Activated CD4-positive, CD25-positive, alpha-beta regulatory T cell treated with anti-CD3 and anti-CD28 coated beads, Interleukin-2, amount 50 U/mL, for 72 hours (primary cell): Measurements from ENCODE around the gene SUOX.
"Not testable (repeated sequence)": the region's sequence is repeated elsewhere in the genome, so short reads cannot be mapped to it uniquely, and the experiment has no call there.

ENCODE experiments used
- DNase-seq: peaks from one replicate; pipeline ENCODE4 v3.0.0; 2021

Gene SUOX

DNA sequence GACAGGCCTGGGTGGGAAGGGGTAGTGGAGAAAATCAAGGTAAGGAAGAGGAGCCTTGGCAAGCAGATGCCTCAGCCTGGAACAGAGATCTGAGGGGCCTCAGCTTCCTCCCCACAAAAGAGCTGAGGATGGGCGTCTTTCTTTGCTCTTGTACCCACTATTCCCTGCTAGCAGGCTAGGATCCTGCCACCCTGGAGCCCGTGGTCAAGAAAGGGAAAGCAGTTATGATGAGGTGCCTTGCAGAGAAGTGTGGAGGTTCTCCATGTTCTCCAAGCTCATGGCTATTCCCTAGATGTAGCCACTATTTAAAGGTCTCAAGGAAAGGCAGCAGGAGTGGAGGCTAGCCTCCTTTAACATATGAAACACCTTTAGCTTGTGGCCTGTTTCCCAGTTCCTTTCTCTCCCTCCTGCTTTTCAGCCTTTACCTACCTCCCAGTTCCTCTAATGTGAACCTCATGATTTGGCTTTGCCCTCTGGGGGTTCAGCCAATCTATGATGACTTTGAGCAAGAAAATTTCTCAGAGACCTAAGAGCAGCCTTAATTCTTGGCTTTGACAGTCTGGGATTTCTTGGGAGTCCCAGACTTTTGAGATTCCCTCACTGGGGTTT, 24.9 kb downstream of the SUOX start:
- DNase-seq = no peak

DNA sequence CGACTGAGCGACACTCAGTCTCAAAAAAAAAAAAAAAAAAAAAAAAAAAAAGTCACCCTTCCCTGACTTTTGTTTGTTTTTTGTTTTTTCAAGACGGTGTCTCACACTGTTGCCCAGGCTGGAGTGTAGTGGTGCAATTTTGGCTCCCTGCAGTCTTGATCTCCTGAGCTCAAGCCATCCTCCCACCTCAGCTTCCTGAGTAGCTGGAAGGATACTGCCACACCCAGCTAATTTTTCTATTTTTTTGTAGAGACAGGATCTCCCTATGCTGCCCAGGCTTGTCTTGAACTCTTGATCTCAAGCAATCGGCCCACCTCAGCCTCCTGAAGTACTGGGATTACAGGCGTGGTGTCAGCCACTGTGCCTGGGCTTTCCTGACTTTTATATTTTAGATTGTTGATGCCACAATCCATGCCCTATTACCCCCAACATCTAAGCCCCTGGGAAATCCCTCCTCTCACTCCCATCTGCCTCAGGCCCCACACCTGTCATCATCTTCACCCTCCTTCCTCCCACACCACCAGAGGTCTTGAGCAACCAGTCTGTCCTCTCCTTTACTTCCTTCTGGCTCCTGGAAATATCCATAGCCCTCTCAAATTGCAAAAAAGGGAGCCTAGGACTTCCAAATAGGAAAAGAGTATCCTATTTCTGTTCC, 31.6 kb downstream of the SUOX start:
- no peak for DNase-seq

DNA sequence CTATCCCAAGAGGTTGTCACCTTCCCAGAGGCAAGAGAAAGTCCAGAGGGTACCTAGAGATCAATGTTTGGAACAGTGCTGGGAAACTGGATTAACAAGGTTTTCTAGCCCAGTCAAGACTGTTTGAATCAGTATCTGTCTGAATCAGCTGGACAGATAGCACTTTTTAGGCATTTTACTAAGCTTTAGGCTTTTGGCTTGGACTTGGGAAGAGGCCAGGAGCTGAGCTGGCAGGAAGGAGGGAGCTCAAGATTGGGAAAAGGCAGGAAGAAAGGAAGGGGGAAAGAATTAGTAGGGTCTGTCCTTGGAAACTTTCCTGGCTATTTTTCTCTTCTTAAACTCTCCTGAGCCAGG, 32.1 kb downstream of the SUOX start:
- no peak for DNase-seq

DNA sequence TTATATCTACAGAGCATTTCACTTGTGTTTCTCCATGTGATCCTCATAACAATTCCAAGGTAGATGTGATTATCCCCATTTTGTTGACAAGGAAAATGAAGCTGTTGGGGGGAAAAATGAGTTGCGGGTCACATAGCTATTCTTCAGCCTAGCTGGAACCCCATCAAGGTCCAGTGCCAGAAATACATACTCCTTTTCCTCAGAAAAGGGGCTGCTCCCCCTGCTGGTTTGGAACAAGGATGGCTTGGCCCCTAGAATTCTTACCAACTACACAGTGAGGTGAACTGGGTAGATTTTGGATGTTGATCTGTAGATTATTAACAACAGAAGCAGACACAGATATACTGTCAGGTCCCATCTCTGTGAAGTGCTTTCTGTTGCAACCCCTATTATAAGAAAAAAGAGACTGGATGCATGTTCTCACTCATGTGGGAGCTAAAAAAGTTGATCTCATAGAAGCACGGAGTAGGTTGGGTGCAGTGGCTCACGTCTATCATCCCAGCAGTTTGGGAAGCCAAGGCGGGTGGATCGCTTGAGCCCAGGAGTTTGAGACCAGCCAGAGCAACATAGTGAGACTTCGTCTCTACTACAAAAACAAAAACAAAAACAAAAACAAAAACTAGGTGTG, 32.7 kb downstream of the SUOX start:
- no peak for DNase-seq

DNA sequence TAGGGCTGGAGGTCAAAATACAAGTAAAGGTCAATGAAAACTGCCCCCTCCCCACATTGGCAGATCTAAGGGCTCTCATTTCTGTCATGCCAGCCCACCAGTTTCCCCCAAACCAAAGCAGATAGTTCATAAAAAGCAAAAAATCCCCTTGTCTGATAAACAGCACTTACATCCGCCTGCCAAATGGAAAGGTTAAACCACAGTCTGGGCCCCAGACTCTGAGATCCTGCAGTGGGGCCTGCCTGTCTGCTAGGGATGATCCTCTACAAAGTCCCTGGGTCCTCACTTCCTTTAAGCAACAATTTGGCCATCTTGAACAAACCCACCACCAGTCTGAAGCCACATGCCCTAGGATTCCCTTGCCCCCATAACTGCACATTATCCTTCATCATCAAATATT, 34.9 kb downstream of the SUOX start:
- DNase-seq = no peak

DNA sequence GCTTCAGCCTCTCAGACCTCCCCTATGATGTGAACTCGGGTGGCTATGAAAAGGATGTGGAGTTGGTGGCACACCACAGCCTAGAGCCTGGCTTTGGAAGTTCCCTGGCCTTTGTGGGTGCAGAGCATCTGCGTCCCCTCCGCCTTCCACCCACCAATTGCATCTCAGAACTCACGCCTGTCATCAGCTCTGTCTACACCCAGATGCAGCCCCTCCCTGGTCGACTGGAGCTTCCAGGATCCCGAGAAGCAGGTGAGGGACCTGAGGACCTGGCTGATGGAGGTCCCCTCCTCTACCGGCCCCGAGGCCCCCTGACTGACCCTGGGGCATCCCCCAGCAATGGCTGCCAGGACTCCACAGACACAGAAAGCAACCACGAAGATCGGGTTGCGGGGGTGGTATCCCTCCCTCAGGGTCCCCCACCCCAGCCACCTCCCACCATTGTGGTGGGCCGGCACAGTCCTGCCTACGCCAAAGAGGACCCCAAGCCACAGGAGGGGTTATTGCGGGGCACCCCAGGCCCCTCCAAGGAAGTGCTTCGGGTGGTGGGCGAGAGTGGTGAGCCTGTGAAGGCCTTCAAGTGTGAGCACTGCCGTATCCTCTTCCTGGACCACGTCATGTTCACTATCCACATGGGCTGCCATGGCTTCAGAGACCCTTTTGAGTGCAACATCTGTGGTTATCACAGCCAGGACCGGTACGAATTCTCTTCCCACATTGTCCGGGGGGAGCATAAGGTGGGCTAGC, 37.7 kb downstream of the SUOX start:
- DNase-seq = peak; percentile 55

DNA sequence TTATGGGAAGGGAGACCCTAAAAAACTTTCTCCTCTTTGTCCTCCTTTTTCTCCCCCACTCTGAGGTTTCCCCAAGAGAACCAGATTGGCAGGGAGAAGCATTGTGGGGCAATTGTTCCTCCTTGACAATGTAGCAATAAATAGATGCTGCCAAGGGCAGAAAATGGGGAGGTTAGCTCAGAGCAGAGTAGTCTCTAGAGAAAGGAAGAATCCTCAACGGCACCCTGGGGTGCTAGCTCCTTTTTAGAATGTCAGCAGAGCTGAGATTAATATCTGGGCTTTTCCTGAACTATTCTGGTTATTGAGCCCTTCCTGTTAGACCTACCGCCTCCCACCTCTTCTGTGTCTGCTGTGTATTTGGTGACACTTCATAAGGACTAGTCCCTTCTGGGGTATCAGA, 40.1 kb downstream of the SUOX start:
- DNase-seq = no peak

DNA sequence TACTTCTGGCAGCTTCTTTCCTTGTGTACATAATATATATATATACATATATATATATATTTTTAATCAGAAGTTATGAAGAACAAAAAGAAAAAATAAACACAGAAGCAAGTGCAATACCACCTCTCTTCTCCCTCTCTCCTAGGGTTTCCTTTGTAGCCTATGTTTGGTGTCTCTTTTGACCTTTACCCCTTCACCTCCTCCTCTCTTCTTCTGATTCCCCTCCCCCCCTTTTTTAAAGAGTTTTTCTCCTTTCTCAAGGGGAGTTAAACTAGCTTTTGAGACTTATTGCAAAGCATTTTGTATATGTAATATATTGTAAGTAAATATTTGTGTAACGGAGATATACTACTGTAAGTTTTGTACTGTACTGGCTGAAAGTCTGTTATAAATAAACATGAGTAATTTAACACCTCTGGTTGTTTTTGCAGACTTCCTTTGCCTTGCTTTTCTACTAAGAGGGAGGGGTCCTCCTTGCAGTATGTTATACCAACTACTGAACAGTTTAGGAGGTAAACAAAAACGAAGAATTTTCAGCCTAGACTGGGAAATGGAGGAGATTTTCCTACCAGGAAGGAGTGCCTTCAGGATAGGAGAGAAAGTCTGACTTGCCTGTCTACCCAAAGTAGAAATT, 41.1 kb downstream of the SUOX start:
- DNase-seq = no peak

DNA sequence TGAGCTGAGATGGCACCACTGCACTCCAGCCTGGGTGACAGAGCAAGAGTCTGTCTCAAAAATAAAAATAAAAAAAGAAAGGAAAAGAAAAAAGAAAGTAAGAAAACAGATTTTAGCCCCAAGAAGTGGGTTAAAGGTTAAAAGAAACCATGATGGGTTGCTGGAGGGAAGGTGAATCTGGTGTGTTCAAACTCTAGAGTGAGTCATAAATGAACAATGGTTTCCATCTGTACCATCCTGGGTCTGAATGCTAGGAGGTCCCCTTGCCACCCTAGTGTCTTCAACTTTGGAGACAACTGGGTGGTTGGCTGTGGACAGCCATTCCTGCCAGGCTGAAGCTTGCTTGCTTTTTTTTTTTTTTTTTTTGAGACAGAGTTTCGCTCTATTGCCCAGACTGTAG, 43.1 kb downstream of the SUOX start:
- no peak for DNase-seq

DNA sequence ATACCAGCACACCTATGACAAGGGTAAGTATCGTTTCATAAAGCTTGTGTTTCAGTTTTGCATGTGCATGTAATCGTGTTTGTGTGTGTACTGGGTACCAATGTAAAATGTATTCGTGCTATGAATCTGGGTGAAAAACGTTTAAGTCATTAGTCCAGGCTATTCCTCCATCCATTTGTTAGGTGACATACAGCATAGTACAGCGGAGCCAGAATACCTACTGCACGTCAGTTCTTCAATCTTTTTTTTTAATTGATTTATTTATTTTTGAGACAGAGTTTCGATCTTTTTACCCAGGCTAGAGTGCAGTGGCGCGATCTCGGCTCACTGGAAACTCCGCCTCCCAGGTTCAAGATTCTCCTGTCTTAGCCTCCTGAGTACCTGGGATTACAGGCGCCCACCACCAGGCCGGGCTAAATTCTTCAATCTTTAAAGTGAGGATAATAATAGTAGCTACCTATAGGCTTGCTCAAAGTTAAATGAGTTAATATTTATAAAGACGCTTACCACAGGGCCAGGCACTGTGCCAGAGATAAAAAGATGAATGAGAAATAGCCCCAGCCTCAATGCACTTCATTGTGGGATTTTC, 44.0 kb downstream of the SUOX start:
- DNase-seq = no peak

DNA sequence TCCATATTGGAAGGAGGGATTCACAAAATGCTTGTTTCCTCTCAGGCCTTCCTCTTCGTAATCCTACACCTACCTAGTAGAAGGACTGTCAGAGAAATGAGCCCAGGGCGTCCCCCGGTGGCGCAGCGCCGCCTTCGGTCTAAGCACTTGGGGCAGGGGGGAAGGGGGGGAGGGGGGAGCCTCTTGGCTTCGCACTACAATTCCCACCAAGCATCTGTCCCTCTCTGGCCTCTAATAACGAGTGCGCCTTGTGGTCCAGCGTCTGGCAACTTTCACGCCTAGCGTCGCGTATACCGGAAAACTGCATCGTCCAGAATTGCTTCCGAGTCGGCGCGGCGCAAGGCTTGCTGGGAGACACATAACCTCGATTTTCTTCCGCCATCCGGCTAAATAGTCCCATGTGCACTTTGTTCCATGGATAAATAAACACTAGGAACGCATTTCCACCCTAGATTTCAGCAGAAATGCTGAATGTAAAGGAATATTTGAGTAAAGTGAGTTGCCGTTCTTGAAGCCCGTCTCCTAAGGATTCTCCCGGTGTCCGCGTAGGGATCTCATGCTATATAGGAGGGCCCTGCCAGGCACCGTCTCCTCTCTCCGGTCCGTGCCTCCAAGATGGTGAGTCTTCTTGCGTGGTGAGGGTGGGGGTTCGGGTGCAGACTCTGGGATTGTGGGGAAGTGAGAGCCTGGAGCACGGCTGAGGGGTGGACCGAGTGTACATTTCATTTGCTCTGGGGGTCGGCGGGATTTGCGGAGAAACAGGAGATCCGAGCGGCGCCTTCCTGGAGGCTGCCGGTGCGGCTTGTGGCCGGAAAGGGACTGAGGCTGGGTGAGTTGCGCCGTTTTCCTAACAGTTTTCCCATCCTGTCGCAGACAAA, 44.7 kb downstream of the SUOX start, which contains the start of gene RPS26:
Gene RPS26 (plus strand): TSS at position 367 of the 878 bp plus-strand sequence. CDS start 249 bp downstream, at position 616.
- peak; percentile 82 for DNase-seq

DNA sequence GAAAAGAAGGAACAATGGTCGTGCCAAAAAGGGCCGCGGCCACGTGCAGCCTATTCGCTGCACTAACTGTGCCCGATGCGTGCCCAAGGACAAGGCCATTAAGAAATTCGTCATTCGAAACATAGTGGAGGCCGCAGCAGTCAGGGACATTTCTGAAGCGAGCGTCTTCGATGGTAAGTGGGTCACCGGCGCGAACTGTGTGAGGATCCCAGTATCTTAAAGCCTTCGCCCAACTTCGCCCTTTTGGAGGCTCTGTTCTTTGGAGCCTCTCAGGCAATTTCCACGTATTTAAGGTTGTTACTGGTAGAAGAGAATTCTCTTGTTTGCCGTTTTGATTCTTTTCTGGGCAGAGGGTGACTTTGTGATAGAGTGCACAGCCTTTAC, 45.3 kb downstream of the SUOX start:
- DNase-seq = not testable (repeated sequence)

DNA sequence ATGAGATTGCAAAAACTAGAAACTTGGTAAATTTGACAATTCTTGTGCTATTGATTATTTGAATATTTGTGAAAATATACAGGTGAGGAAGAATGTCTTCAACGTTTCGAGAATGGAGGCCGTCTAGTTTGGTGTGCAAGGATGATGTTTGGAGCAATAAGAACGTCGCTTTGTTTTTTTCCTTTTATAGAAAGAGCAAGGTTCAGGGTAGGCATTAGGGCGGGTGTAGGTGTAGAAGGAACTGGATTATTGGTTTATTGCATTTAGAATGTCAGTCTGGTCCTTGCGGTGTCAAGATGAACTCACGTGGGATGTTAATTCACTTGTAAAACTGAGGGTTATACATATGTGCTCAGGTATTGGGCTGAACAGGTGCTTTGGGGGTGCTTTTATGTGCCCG, 45.8 kb downstream of the SUOX start:
- no peak for DNase-seq

DNA sequence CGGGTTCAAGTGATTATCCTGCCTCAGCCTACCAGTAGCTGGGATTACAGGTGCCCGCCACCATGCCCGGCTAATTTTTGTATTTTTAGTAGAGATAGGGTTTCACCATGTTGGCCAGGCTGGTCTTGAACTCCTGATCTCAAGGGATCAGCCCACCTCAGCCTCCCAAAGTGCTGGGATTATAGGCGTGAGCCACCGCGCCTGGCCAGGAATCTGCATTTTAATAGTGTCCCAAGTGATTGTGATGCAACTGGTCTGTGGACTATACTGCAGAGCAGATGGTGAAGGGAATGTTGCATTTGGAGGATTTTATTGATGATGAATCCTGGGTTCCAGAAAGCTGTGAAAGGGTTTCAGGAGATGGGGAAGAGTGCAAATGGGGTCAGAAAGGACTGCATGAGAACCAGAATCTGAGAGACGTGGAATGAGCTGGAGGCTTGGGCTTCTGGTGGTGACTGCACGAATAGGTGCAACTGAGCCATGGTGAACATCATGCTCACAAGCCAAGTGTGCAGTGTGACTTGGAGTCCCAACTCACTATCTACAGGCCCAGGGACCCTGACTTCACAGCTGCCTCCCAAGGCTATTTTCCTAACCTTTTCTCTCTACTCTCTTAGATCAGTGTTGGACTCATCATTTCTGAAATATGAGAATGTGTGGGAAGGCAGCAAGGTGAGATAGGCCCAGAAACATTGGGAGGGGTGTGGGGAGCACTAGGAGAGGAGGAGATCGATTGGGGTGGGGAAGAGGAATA, 49.1 kb downstream of the SUOX start:
- DNase-seq = no peak

DNA sequence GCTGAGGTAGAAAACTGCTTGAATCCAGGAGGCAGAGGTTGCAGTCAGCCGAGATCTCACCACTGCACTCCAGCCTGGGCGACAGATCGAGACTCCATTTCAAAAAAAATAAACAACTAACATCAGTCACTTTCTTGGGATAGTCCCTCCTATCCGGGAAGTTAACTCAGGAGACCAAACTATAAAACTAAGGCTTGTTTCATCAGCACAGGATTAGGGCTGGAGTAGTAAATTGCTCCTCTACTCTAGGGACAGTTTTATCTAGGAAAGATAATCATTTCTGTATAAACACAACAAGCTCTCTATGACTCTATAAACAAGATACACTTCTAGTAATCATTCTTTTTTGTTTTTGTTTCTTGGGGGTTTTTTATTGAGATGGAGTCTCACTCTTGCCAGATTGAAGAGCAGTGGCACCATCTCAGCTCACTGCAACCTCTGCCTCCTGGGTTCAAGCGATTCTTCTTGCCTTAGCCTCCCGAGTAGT, 56.4 kb downstream of the SUOX start:
- DNase-seq = no peak
